ENCODE data around the gene KCTD5. TPM values are rescaled to one million over a fixed set of nuclear protein-coding genes. Genes with fewer than 3 reads are reported as not detected.

KCTD5 gene
- total RNA-seq, 1 experiment from 2014 or later: 71.6 TPM

GRCh38 chr16:2724088-2724676 lies 41.9 kb downstream of the KCTD5 start:
- Histone ChIP-seq H3K36me3 (no peaks in the 10 kb centered on the region), H3K4me3 (no peak overlapping the region), H3K9me3 (no peaks in the 10 kb centered on the region), H3K27me3 (no peaks in the 10 kb centered on the region)
- no peak for DNase-seq

- H3K27me3 ChIP-seq: no peaks in the 10 kb centered on the region
- no peak for DNase-seq
- H3K4me3 ChIP-seq: no peak overlapping the region
- H3K36me3 ChIP-seq: no peaks in the 10 kb centered on the region
- H3K9me3 ChIP-seq: no peaks in the 10 kb centered on the region
Observed at GRCh38 chr16:2724816-2725348, 42.6 kb downstream of the KCTD5 start.

GRCh38 chr16:2726923-2727322 lies 44.6 kb downstream of the KCTD5 start:
- no peaks in the 10 kb centered on the region for H3K9me3 ChIP-seq
- no peak for DNase-seq
- H3K4me3 ChIP-seq: no peak overlapping the region
- no peaks in the 10 kb centered on the region for H3K36me3 ChIP-seq
- no peaks in the 10 kb centered on the region; the same call in 1 of the 2 replicates for H3K27me3 ChIP-seq

GRCh38 chr16:2728034-2728433 lies 45.7 kb downstream of the KCTD5 start:
- DNase-seq: no peak
- Histone ChIP-seq H3K36me3 (no peaks in the 10 kb centered on the region), H3K9me3 (no peaks in the 10 kb centered on the region), H3K4me3 (no peak overlapping the region), H3K27me3 (no peaks in the 10 kb centered on the region; the same call in 1 of the 2 replicates)

GRCh38 chr16:2734844-2735515 lies 52.7 kb downstream of the KCTD5 start:
- no peaks in the 10 kb centered on the region; the same call in 1 of the 2 replicates for H3K27me3 ChIP-seq
- H3K36me3 ChIP-seq: no peaks in the 10 kb centered on the region
- no peak overlapping the region for H3K4me3 ChIP-seq
- no peak for DNase-seq
- H3K9me3 ChIP-seq: no peaks in the 10 kb centered on the region

GRCh38 chr16:2736476-2737237 lies 54.3 kb downstream of the KCTD5 start:
- H3K27me3 ChIP-seq: no peaks in the 10 kb centered on the region; the same call in 1 of the 2 replicates
- H3K9me3 ChIP-seq: no peaks in the 10 kb centered on the region
- no peak for DNase-seq
- no peak overlapping the region for H3K4me3 ChIP-seq
- no peaks in the 10 kb centered on the region for H3K36me3 ChIP-seq

- Histone ChIP-seq H3K9me3 (no peaks in the 10 kb centered on the region), H3K36me3 (no peaks in the 10 kb centered on the region), H3K4me3 (no peak overlapping the region), H3K27me3 (no peaks in the 10 kb centered on the region)
- no peak for DNase-seq
Observed at GRCh38 chr16:2737238-2737605, 54.9 kb downstream of the KCTD5 start.

GRCh38 chr16:2737895-2738418 lies 55.6 kb downstream of the KCTD5 start:
- no peak overlapping the region for H3K4me3 ChIP-seq
- no peak for DNase-seq

GRCh38 chr16:2738615-2739014 lies 56.3 kb downstream of the KCTD5 start:
- Histone ChIP-seq H3K9me3 (no peaks in the 10 kb centered on the region), H3K27me3 (no peaks in the 10 kb centered on the region), H3K4me3 (no peak overlapping the region), H3K36me3 (no peaks in the 10 kb centered on the region)
- DNase-seq: no peak

More at GRCh38 chr16:2737895-2738418, 55.6 kb downstream of the KCTD5 start:
- Histone ChIP-seq H3K36me3 (no peaks in the 10 kb centered on the region), H3K27me3 (no peaks in the 10 kb centered on the region), H3K9me3 (no peaks in the 10 kb centered on the region)

- DNase-seq: no peak
- Histone ChIP-seq H3K27me3 (no peaks in the 10 kb centered on the region), H3K9me3 (no peaks in the 10 kb centered on the region), H3K36me3 (no peaks in the 10 kb centered on the region), H3K4me3 (no peak overlapping the region)
Observed at GRCh38 chr16:2739625-2740430, 57.5 kb downstream of the KCTD5 start.

GRCh38 chr16:2740476-2740875 lies 58.2 kb downstream of the KCTD5 start:
- Histone ChIP-seq H3K36me3 (no peaks in the 10 kb centered on the region), H3K4me3 (no peak overlapping the region), H3K27me3 (no peaks in the 10 kb centered on the region), H3K9me3 (no peaks in the 10 kb centered on the region)
- no peak for DNase-seq

GRCh38 chr16:2741168-2741567 lies 58.8 kb downstream of the KCTD5 start:
- H3K4me3 ChIP-seq: no peak overlapping the region
- no peaks in the 10 kb centered on the region for H3K27me3 ChIP-seq
- no peaks in the 10 kb centered on the region for H3K36me3 ChIP-seq
- H3K9me3 ChIP-seq: no peaks in the 10 kb centered on the region
- no peak for DNase-seq

GRCh38 chr16:2742323-2743006 lies 60.1 kb downstream of the KCTD5 start:
- no peak for DNase-seq
- no peaks in the 10 kb centered on the region for H3K9me3 ChIP-seq

GRCh38 chr16:2743007-2743810 lies 60.9 kb downstream of the KCTD5 start:
- no peaks in the 10 kb centered on the region for H3K9me3 ChIP-seq
- no peaks in the 10 kb centered on the region for H3K36me3 ChIP-seq
- no peak overlapping the region for H3K4me3 ChIP-seq
- H3K27me3 ChIP-seq: no peaks in the 10 kb centered on the region
- DNase-seq: no peak

More at GRCh38 chr16:2742323-2743006, 60.1 kb downstream of the KCTD5 start:
- H3K4me3 ChIP-seq: no peak overlapping the region
- no peaks in the 10 kb centered on the region for H3K27me3 ChIP-seq
- no peaks in the 10 kb centered on the region for H3K36me3 ChIP-seq

- no peaks in the 10 kb centered on the region for H3K9me3 ChIP-seq
- no peaks in the 10 kb centered on the region for H3K36me3 ChIP-seq
- no peak overlapping the region for H3K4me3 ChIP-seq
- DNase-seq: no peak
- H3K27me3 ChIP-seq: no peaks in the 10 kb centered on the region
Observed at GRCh38 chr16:2744711-2745110, 62.4 kb downstream of the KCTD5 start.
